ENCODE measurements around the gene ARHGAP18.
"Not testable (repeated sequence)": the region's sequence is repeated elsewhere in the genome, so short reads cannot be mapped to it uniquely, and the experiment has no call there.

The ARHGAP18 gene

GRCh38 chr6:129574605-129575004, 135.4 kb downstream of the ARHGAP18 start:
- not testable (repeated sequence) for DNase-seq

DNA sequence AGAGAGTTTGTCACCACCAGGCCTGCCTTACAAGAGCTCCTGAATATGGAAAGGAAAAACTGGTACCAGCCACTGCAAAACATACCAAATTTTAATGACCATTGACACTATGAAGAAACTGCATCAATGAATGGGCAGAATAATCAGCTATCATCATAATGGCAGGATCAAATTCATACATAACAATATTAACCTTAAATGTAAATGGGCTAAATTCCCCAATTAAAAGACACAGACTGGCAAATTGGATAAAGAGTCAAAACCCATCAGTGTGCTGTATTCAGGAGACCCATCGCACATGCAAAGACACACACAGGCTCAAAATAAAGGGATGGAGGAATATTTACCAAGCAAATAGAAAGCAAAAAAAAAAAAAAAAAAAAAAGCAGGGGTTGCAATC, 139.0 kb downstream of the ARHGAP18 start:
- DNase-seq = not testable (repeated sequence)

DNA sequence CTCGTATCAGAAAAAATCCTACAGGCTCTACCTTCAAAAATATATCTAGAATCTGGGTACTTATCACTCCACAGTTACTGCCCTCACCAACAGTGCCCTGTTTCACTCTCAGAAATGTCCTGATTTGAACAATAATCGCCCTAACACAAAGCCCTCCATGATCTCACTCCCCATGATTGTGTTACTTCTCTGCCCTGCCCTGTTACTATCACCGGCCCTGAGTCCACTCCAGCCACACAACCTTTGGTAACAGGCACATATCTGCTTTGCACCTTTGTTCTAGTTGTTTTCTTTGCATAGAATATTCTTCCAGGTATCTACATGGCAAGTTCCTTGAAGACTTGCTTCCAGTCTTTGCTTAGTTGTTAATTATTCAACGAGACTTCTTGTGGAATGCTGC, 142.0 kb downstream of the ARHGAP18 start:
- no peak for DNase-seq

DNA sequence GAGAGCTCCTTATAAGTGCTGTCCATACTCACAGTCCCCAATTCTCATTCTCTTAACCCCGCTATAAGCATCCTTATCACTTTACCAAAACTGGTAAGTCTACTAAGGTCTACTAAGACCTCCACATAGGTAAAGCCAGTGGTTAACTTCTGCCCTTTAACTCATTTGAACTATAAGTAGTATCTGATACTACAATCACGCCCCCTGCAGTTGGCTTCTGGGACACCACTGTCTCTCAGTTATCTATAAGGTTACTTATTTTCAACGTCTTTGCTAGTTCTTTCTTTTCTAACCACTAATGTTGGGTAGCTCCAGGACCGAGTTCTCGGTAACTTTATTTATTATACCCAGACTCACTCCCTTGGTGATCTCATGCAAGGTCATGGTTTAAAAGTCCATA, 142.6 kb downstream of the ARHGAP18 start:
- no peak for DNase-seq

DNA sequence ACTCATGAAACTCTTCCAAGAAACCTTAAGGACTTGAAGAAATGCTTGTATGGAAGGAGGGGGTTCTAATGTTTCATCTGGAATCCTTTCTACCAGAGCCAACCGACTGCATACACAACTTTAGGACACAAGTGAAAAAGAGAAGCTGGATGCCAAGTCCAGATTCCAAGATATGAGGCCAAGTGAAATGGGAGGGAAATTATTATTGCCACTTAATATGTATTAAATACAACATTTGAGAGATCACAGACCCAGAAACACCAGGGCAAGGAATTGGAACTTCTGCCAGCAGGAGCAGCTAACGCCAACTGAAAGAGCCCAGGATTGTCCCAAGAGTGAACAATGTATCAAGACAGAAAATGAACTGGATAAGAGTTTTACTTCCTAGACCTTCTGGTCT, 144.2 kb downstream of the ARHGAP18 start:
- DNase-seq = no peak

GRCh38 chr6:129565366-129565765, 144.6 kb downstream of the ARHGAP18 start:
- DNase-seq = no peak

GRCh38 chr6:129558248-129558647, 151.7 kb downstream of the ARHGAP18 start:
- DNase-seq = no peak

DNA sequence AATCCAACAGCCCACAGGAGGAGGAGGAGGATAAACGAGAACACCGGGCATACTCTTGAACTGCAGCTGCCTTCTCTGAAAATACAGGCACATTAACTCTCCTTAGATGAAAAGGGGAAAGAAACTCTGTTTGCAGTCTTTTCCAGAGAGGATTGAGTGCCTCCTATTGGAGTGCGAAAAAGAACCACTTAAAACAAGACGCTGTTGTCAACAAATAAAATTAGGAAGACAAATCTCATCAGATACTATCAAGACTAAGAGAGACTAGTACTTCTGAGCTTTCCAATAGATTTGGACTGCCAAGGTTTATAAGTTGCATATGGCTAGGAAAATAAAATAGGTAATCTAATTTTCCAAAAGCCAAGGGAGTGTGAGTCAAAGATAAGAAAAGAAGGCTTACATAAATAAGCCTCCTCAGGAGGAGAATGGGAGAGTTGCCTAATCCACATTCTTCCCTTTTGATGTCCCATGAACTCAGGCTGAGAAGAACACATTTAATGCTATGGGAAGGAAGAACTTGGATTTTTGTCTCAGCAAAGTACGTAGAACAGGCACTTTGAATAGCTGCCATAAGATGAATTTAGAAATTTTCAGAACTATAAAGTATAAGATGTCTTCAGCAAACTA, 154.7 kb downstream of the ARHGAP18 start:
- DNase-seq = no peak

GRCh38 chr6:129552413-129552812, 157.6 kb downstream of the ARHGAP18 start:
- no peak for DNase-seq

- no peak for DNase-seq
Measured at GRCh38 chr6:129551486-129551885, 158.5 kb downstream of the ARHGAP18 start.

GRCh38 chr6:129546702-129547101, 163.3 kb downstream of the ARHGAP18 start:
- no peak for DNase-seq

DNA sequence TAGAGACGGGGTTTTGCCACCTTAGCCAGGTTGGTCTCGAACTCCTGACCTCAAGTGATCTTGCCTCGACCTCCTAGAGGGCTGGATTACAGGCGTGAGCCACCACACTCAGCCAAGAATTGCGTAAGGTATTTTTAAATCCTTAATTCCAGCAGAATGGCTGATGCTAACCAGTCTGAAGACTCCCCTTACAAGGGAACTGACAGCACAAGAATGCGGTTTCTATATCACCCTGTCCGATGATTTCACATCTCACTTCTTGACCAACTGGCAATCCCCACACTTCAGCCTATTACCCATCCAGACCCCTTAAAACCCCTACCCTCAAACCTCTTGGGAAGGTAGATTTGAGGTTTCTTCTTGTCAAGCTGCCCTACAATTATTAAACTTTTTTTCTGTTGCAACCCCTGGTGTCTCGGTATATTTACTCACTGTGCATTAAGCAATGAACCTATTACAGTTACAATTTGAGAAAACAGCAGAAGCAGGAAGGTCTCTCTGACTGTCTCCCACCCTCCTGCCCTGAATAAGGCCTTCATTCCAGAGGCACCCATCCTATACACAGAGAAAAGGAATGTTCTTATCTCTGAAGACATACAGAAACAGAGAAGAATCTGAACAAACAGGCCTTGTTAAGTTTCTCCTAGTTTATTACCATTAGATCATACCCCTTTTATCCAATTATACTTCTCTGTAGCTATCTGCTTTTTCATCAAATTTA, 164.9 kb downstream of the ARHGAP18 start:
- DNase-seq = no peak

- DNase-seq = no peak
Measured at GRCh38 chr6:129543981-129544380, 166.0 kb downstream of the ARHGAP18 start.

DNA sequence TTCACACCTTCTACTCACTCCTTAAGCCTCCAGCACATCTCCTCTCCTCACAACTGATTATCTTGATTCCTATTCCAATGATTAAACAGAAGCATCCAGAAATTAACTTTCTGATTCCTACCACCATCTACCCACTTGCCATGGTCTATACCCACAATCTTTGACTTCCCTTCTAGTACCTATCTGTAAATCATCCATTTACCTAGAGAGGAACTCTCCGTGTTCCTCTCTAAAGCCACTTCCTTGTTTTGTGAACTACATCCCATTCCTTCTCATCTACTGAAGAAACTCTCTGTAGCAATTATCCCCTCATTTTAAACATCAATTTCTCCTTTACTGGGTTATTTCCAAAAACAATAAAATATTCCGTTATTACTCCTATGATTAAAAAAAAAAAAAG, 167.3 kb downstream of the ARHGAP18 start:
- no peak for DNase-seq

DNA sequence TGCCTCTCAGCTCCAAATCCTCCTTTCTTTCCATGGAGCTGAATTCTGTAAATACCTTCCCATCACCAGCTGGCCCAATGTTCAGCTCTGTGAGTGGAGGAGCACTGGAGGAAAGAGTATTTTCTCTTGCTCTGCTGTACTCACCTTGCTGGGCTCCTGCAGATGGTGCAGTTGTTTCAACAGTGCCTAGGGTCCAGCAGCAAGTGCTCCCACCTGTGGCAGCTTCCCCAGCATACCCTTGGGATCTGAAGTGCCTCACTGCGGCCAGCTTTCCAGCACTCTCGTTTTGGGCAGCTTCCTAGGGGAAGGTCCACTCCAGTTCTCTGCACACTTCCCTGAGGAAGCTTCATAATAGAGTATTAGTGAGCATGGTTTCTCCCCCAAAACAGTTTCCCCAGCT, 170.9 kb downstream of the ARHGAP18 start:
- no peak for DNase-seq

DNA sequence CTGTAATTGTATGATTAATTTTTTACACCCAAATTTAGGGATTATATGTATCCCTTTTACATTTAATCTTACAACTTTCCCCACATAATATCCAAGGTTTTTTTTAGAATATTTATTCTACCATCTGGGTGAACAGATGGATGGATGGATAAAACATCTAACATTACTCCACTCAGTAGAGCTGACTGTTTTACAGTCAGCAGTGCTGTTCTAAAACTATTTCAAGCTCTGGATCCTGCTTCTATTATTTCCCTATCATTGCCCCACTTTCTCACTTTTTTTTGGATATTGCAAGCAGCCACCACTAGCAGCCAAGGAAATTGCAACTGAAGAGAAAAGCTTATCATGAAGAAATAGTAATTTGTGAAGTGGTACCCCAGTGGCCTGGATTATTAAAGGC, 173.7 kb downstream of the ARHGAP18 start:
- DNase-seq = no peak

DNA sequence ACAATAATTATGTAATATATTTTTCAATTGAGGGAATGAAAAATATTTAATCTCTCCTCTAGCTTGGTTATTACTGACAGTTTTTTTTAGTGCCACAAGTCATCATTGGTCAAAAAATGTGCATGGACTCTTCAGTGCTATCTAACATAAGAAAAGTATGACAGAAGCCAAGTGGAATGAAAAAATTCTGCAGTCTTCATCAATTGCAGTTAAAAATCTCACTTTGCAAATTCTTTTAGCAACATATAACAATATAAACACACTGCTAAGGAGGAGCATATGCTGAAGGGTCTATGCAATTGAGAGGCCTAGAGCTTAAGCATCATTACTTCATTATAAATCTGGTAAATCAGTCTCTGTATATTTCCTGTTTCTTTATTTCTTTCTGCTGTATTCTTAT, 175.1 kb downstream of the ARHGAP18 start:
- no peak for DNase-seq
